Type B pancreatic cell (in vitro differentiated cells): Measurements from ENCODE around the gene PPP2R2B. TPM values are rescaled to one million over a fixed set of nuclear protein-coding genes. Genes with fewer than 3 reads are reported as not detected.
A peak's percentile ranks its signal among the peaks of the same experiment; 100 is the strongest.

Experiments used
- DNase-seq: peaks from one replicate; pipeline ENCODE4 v3.0.0; 2021; ENCODE audit warnings: mixed read lengths; ENCODE audit not compliant: unreplicated experiment; ENCODE audit errors: extremely low spot score
- H3K27ac Mint-ChIP-seq: 2 replicates; pipeline ENCODE4 v1.8.0; 2021; ENCODE audit warnings: mild to moderate bottlenecking, mixed read lengths
- H3K27me3 Mint-ChIP-seq: 2 replicates; pipeline ENCODE4 v1.8.0; 2021; ENCODE audit warnings: mixed read lengths
- H3K36me3 Mint-ChIP-seq: 2 replicates; pipeline ENCODE4 v1.8.0; 2021; ENCODE audit warnings: mixed read lengths
- H3K4me1 Mint-ChIP-seq: one replicate; pipeline ENCODE4 v1.8.0; 2021; ENCODE audit warnings: mixed read lengths; ENCODE audit not compliant: unreplicated experiment
- H3K4me3 Mint-ChIP-seq: 2 replicates; pipeline ENCODE4 v1.8.0; 2021; ENCODE audit warnings: mild to moderate bottlenecking, mixed read lengths
- H3K9me3 Mint-ChIP-seq: 2 replicates; pipeline ENCODE4 v1.8.0; 2021; ENCODE audit warnings: mixed read lengths
- total RNA-seq: library from RNA; stranded (reverse); gene quantifications from 2 replicates; pipeline ENCODE4 v1.2.1, GENCODE V29; 2021; ENCODE audit warnings: low replicate concordance
- TF ChIP-seq, protein P1 (sequence below): fragments of 200-600 bp; sonication (generic); conservative IDR thresholded peaks from 2 replicates; pipeline ENCODE4 v1.5.0; 2021; ENCODE audit warnings: antibody characterized with exemption, mild to moderate bottlenecking

PPP2R2B gene
- total RNA-seq, 1 donor from 2014 or later = 29.1 TPM

DNA sequence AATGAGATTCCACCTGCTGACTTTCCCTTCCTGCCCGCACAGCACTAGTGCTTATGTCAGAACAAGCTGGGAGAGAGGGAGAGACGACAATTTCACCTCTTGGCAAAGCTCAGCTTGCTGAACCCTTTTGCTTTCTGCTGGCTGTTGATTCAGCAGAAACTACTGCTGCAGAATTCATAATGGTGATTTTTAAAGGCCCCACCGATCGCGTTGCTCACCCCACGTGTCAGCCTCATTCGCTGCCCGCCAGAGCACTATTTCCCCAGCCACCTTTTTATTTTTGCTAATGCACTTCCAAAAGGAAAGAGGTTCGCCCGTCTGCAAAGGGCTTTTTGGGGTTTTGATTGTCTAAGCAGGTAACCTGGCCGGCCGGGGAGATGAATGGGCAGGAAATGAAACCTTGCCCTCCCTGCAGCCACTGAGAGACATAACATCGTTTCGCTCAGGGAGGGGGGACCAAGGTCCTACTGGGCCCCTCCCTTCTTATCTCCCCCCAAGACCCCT is 1.3 kb downstream of the PPP2R2B start:
- TF ChIP-seq, protein P1, sequence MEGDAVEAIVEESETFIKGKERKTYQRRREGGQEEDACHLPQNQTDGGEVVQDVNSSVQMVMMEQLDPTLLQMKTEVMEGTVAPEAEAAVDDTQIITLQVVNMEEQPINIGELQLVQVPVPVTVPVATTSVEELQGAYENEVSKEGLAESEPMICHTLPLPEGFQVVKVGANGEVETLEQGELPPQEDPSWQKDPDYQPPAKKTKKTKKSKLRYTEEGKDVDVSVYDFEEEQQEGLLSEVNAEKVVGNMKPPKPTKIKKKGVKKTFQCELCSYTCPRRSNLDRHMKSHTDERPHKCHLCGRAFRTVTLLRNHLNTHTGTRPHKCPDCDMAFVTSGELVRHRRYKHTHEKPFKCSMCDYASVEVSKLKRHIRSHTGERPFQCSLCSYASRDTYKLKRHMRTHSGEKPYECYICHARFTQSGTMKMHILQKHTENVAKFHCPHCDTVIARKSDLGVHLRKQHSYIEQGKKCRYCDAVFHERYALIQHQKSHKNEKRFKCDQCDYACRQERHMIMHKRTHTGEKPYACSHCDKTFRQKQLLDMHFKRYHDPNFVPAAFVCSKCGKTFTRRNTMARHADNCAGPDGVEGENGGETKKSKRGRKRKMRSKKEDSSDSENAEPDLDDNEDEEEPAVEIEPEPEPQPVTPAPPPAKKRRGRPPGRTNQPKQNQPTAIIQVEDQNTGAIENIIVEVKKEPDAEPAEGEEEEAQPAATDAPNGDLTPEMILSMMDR = no peak
- no peaks in the 10 kb centered on the region for H3K9me3 Mint-ChIP-seq
- peaks cover 49% of the 10 kb centered on the region for H3K27me3 Mint-ChIP-seq
- peak overlapping the region; percentile 44 for H3K27ac Mint-ChIP-seq
- H3K4me3 Mint-ChIP-seq = peak overlapping the region; percentile 94
- H3K36me3 Mint-ChIP-seq = peaks cover 9% of the 10 kb centered on the region
- DNase-seq = no peak
- H3K4me1 Mint-ChIP-seq = peaks cover 12% of the 10 kb centered on the region

DNA sequence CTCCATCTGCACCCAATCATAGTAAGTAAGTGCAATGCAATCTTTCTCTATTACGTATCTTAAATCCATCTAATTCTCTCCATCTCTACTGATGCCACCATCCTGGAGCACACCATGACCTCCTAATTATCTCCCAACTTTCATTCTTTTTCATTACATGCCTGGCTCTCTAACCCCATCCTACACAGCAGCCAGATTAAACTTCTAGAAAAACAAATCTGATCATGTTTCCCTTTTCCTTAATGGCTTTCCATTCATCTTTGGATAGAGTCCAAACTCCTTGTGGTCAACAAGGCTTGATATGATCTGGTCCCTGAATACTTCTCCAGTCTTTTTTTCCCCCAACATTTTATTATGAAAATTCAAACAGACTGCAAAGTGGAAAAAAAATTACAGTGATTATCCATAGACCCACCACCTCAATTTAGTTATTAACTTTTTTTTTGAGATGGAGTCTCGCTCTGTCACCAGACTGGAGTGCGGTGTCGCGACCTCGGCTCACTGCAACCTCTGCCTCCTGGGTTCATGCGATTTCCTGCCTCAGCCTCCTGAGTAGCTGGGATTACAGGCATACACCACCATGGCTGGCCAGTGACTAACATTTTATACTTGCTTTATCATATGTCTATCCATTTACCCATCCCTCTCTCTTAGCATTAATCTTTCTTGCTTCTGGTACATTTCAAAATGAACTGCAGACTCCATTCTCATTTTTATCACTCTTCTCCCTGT is 5.2 kb downstream of the PPP2R2B start:
- Mint-ChIP-seq H3K4me3 (peak overlapping the region; percentile 0), H3K4me1 (peaks cover 12% of the 10 kb centered on the region), H3K36me3 (peaks cover 12% of the 10 kb centered on the region), H3K27ac (no peak overlapping the region), H3K27me3 (peaks cover 33% of the 10 kb centered on the region), H3K9me3 (peaks cover 3% of the 10 kb centered on the region)
- TF ChIP-seq, protein P1 = no peak
- DNase-seq = no peak

DNA sequence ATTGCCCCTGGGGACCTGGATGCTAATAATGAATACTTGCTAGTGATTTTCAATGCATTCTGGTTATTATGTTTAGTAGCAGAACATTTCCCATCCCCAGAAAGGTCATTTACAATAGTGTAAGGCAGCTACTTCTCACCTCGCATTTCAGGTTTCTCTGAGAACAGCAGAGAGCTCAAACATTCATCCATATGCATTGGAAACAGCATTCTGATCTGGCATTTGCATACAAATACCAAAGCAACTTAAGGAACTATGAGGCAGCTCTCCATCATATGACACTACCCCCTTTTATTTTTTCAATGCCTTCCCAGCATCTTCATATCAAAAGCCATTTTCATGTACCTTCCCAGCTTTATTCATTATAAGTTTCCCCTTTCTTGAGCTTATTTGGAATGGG is 6.4 kb downstream of the PPP2R2B start:
- Mint-ChIP-seq H3K4me1 (peaks cover 12% of the 10 kb centered on the region), H3K27me3 (peaks cover 31% of the 10 kb centered on the region), H3K27ac (no peak overlapping the region), H3K4me3 (no peak overlapping the region), H3K36me3 (peaks cover 15% of the 10 kb centered on the region), H3K9me3 (peaks cover 5% of the 10 kb centered on the region)
- DNase-seq = no peak
- TF ChIP-seq, protein P1 = no peak

- Mint-ChIP-seq H3K27ac (no peak overlapping the region), H3K9me3 (peaks cover 5% of the 10 kb centered on the region), H3K27me3 (peaks cover 2% of the 10 kb centered on the region), H3K4me3 (no peak overlapping the region), H3K4me1 (peaks cover 3% of the 10 kb centered on the region), H3K36me3 (peaks cover 8% of the 10 kb centered on the region)
- DNase-seq = no peak
- TF ChIP-seq, protein P1 = no peak
Observed at GRCh38 chr5:146867996-146868708, 10.4 kb downstream of the PPP2R2B start.

DNA sequence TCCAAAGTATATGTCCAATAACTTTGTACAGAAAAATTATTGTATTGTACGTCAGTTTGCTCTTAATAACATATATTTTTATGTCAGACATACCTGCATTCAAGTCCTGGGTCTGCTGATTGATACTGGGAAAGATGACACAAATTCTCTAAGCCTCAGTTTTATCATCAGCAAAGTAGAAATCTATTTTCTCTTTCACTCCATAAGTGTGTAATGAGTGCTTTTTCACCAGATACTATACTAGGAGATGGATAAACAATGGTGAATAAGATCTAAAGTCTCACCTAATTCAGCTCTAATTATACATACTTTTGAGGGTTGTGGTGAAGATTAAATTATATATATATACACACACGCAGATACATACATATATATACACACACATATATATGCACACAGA is 12.3 kb downstream of the PPP2R2B start:
- TF ChIP-seq, protein P1 = no peak
- H3K4me3 Mint-ChIP-seq = no peak overlapping the region
- DNase-seq = no peak
- peaks cover 2% of the 10 kb centered on the region for H3K27me3 Mint-ChIP-seq
- H3K4me1 Mint-ChIP-seq = no peaks in the 10 kb centered on the region
- peaks cover 5% of the 10 kb centered on the region for H3K9me3 Mint-ChIP-seq
- H3K27ac Mint-ChIP-seq = no peak overlapping the region
- peaks cover 5% of the 10 kb centered on the region for H3K36me3 Mint-ChIP-seq
